GM12874 (cell line): Measurements from ENCODE around the gene HPS3.
A peak's percentile ranks its signal among the peaks of the same experiment; 100 is the strongest.

Source experiments
- TF ChIP-seq, protein P1 (sequence below): IDR thresholded peaks from 2 replicates; pipeline ENCODE4 v1.5.1; 2011; ENCODE audit warnings: low read depth, mild to moderate bottlenecking, control low read depth, low read length, moderate library complexity; ENCODE audit not compliant: insufficient read depth

HPS3 gene

GRCh38 chr3:149104484-149104883 is 25.0 kb upstream of the HPS3 start:
- TF ChIP-seq, protein P1, sequence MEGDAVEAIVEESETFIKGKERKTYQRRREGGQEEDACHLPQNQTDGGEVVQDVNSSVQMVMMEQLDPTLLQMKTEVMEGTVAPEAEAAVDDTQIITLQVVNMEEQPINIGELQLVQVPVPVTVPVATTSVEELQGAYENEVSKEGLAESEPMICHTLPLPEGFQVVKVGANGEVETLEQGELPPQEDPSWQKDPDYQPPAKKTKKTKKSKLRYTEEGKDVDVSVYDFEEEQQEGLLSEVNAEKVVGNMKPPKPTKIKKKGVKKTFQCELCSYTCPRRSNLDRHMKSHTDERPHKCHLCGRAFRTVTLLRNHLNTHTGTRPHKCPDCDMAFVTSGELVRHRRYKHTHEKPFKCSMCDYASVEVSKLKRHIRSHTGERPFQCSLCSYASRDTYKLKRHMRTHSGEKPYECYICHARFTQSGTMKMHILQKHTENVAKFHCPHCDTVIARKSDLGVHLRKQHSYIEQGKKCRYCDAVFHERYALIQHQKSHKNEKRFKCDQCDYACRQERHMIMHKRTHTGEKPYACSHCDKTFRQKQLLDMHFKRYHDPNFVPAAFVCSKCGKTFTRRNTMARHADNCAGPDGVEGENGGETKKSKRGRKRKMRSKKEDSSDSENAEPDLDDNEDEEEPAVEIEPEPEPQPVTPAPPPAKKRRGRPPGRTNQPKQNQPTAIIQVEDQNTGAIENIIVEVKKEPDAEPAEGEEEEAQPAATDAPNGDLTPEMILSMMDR: no peak

GRCh38 chr3:149114458-149114857 is 15.0 kb upstream of the HPS3 start:
- TF ChIP-seq, protein P1: no peak

- TF ChIP-seq, protein P1: no peak
These were observed 14.3 kb upstream of the HPS3 start for GRCh38 chr3:149115114-149115513.

GRCh38 chr3:149118724-149119123 is 10.7 kb upstream of the HPS3 start:
- TF ChIP-seq, protein P1: no peak

DNA sequence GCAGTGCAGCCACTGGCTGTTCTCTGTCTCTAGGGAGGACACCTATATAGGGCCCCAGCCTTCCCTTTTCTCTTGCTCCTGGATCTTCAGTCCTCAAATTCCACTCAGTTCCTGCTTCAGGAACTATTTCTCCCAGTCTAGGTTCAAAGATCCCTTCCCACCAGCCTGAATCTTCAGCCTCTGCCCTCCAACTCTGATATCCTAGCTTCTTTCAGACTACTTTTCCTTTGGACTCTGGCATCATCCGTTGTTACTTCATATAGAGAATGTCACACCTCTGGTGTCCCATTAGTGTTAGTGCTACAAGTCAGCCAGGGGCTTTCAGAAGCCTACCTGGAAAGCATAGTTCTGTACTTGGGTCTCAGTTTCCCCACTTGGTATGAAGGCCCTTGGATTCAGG is 10.0 kb upstream of the HPS3 start:
- TF ChIP-seq, protein P1: no peak

- TF ChIP-seq, protein P1: peak; percentile 46; the same call in 1 of the 2 replicates
These were observed 9.1 kb upstream of the HPS3 start for GRCh38 chr3:149120051-149120972.

GRCh38 chr3:149122721-149123578 is 6.5 kb upstream of the HPS3 start:
- TF ChIP-seq, protein P1: no peak
